Globus pallidus (tissue), 1 donor: ENCODE results near the gene GTF2A1L.
"Not testable (repeated sequence)": the region's sequence is repeated elsewhere in the genome, so short reads cannot be mapped to it uniquely, and the experiment has no call there.

ENCODE experiments used
- DNase-seq: peaks from one replicate; pipeline ENCODE4 v3.0.0-alpha.2; 2015; ENCODE audit warnings: low spot score

The GTF2A1L gene

DNA sequence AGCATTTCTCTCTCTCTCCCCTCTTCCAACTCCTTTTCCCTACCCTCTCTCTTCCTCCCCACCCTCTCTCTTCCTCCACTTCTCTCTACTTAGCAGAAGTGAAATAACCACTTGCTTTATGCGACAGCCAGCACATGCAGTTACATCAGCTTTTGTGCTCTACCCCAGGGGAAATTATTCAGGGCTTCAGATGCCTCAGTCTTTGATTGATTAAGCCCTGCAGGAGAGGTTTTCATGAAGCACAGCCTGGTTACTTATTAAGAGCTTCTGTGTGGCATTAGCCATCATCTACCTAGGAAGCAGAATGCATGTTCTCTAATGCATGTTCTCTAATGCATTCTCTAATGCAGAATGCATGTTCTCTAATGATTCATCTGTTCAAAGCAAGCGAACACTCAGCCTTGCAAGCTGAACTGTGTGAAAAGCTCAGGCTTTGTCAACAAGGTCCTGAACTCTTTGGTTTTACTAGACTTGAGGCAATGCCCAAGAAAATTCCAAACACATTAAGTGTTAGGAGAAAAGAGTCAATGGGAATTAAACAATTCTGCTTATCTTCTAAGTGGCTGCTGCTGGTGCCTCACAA, 81.8 kb downstream of the GTF2A1L start:
- DNase-seq = no peak

DNA sequence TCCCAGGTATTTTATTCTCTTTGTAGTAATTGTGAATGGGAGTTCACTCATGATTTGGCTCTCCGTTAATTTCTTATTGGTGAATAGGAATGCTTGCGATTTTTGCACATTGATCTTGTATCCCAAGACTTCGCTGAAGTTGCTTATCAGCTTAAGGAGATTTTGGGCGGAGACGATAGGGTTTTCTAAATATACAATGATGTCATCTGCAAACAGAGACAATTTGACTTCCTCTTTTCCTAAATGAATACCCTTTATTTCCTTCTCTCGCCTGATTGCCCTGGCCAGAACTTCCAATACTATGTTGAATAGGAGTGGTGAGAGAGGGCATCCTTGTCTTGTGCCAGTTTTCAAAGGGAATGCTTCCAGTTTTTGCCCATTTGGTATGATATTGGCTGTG, 86.0 kb downstream of the GTF2A1L start:
- not testable (repeated sequence) for DNase-seq

DNA sequence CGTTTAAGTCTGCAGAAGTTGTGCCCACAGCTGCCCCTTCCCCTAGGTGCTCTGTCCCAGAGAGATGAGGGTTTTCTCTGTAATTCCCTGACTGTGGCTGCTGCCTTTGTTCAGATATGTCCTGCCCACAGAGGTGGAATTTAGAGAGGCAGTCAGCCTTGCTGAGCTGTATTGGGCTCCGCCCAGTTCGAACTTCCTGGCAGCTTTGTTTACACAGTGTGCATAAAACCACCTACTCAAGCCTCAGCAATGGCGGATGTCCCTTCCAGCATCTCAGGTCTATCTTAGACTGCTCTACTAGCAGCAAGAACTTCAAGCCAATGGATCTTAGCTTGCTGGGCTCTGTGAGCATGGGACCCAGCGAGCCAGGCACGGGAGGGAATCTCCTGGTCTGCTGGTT, 89.8 kb downstream of the GTF2A1L start:
- no peak for DNase-seq

DNA sequence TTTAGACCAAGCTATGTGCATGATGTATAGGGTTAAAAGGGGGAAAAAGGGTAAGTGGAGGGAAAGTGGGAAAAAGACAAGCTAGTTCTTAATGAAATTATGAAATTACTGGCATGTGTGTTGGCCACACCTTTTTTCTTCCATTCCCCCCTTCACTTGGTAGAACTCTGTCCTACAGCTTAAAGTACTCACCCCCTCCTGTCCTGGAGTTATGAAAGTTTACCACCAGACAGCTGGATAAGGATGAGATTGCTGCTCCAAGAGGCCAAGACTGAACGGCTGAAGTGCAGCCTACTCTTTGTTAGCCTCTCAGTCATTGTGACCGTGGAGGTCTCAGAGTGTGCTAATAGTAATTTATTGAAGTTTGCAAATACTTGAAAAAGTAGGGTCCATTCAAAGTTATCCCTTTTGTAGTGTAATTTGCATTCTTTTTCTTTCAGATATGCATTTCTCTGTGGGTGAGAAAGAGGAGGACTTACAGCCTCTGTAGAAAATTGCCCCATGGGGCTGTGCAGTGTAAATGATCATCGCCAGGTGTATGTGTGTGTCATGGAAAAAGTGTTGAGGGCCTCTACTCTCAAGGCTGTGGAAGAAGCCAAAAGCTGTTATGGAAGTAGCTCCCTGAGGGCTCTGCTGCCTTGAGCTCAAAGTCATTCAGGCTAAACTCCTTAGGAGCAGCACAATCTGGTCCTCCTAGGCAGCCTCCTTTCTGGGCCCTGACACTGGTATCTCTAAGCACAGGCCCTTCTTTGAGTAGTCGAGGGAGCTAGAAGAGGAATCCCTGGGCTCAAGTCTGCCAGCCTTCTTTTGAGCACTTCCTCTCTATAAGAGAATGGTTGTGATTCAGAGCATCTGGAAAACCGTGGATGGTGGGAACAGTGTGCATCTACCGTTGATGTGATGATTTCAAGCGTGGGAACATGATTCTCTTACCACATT, 91.7 kb downstream of the GTF2A1L start:
- DNase-seq = no peak

DNA sequence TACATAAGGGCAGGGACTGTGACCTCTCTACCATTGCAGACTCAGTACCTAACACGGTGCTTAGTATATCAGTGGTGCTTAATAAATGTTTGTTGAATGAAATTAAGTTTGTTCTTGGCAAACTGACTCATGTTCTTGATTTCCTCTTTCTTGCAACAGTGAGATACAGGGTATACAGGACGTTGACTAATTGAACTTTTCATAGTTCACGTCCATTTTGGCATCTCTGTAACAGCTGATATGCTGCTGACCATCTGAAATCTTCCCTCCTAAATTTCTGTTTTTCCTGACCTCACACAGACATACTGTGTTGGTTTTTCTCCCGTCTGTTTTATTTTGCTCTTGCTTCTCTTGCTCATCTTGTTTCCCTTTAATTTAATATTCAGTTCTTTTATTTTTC, 93.7 kb downstream of the GTF2A1L start:
- DNase-seq = no peak

DNA sequence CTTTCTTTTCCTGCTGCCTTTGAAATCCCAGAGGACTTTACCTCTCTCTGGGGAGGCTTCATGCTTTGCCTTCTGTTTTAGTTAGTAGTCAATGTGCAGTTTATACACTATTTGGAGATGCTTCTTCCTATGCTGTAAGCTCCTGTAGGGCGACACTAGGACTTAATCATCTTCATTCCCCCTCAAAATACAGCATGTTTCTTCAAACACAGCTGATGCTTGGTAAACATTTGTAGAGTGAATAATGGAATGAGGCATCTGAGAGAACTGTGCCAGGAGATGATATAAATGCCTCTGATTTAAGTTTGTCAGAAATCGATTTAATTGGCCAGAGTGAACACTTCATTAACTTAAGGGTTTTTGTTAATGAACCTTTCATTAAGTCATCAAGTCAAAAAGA, 94.5 kb downstream of the GTF2A1L start:
- DNase-seq = no peak

DNA sequence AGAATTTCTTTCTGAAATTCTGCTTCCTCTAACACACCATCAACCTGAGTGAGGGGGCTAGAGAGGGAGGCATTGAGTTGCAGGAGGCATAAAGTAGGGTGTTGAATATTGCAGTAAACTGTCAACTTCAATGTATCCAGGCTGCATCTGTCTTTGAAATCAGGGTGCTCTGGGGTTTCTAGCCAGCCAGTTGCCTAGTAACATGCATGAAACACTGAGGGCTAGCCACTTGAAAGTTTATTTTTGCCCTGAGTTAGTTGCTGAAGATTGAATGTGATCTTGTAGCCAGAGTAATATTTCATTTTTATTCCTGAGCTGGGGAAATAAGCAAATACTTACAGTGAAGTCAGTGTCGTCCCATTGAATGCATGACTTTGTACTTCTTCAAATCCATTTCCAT, 96.0 kb downstream of the GTF2A1L start:
- DNase-seq = no peak

DNA sequence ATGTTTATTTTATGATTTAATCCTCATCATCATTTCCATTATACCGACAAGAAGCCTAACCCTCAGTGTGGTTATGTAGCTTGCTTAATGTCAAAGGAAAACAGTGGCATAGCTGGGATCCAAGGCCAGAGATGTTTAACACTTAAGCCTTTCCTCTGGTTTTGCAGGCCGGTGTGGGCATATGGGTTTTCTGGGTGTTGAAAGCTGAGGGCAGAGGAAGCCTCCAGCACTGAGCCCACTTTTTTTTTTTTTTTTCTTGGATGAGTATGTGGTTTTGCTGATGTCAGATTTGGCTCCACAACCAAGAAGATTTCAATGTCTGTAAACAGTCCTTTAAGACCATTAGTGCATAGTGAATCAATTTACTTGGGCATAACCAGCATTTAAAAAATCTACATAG, 96.6 kb downstream of the GTF2A1L start:
- no peak for DNase-seq

DNA sequence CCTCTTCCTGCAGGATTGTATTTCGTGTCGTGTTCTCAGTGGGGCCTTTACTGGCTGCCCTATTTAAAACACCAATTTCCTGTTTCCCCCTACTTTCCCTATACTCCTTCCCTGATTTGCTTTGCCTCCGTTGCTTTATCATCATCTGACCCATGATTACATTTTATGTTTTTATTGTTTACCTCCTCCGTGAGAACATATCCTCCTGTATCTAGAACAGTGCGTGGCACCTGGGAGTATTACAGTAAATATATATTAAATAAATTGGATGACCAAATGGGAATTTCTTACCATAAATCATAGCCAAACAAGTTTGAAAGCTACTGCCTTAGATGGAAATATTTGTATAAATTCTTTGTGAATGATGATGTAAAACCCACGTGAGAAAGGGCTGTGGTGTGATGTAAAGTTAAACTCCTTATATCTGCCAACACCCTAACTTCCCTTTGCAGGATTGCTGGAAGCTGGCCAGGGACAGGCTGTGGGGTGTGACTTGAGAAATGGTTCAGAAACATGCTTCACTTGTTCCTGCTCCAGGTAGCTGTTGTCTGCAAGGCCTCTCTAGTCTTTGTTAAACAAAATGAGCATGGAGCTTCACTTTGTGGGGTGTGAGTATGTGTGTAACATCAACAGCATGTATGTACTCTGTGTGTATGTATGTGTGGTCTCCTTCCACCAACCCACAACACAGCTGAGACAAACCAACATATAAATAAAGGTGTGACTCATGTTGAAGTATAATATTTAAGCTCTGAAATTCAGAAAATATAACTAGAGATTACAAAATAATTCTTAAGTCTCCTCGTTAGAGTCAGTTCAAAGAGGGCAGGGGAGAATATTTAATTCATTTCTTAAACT, 97.6 kb downstream of the GTF2A1L start:
- no peak for DNase-seq

DNA sequence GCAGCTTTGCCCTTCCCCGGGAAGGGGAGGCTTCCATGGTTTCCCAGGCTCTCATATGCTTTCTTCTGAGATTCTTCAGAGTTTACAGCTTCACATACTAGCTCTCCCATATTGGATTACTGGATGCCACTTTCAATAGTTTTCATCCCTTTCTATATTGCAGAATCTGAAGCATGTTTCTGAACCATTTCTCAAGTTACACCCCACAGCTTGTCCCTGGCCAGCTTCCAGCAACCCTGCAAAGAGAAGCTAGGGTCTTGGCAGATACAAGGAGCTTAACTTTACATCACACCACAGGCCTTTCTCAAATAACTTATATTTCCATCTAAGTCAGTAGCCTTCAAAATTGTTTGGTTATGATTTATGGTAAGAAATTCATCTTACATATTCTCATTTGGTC, 98.3 kb downstream of the GTF2A1L start:
- DNase-seq = no peak

DNA sequence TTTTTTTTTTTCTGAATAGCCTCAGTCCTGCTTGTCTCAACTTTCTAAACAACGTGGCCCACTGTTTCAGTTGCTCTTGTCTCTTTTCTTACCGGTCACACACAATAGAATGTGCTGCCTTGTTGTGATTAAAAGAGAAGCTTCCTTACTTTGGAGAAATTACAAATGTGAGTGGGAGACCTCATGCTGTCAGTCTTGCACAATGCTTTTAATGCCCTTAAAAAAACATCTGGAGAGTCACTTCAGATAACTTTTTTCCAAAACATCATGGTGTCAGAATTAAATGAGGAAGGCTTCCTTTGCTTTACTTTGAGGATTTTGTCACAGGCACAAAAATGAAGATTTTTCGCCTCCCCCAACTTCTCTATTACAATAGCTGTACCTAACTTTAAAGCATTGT, 100.2 kb downstream of the GTF2A1L start:
- no peak for DNase-seq

DNA sequence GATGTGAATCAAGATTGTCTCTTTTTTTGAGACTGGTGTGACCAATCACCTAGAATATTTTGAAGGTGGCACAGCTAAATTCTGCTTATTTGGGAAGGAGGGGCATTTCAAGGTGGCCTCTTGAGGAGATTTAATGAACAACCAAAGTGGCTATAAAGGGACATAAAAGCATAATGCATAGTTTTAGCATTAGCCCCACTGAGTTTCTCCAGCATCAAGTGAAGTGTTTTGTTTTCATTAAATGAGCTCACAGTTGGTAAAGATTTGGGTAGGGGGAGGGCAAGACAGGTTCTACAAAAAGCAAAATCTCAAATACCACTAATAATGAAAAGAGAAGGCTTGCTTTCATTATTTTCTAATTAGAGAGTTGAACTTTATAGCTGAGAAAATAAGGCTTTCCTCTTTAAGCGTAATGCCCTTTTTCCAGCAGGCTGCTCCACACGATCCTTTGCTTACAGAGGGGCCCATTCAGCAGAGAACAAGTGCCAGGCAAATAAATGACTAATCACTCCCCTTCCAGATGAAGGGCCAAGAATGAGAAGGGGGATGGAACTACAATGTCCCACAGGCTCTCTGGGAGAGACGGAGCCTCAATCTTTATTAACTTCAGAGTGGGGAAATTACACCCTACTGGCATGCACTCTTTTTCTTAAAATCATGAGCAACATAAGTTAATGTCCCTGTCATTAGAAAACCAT, 102.0 kb downstream of the GTF2A1L start:
- peak; percentile 59 for DNase-seq

DNA sequence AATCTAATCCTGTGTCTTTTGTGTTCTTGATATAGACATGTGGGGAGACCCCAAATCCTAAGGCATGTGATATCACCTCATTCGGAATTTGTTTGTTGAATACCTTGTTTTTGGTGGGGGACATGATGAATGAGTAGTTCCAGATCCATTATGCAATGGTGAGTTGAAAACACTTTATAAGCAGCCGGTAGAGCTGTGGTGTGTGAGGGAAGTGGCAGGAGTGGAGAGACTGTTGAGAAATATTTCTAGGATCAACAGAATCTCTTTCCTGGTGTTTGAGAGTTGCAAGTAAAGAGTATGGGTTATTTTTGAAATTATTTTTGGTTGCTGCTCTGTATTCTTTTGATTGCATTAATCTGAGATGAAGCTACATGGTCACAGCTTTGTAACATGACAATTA, 103.5 kb downstream of the GTF2A1L start:
- DNase-seq = no peak

DNA sequence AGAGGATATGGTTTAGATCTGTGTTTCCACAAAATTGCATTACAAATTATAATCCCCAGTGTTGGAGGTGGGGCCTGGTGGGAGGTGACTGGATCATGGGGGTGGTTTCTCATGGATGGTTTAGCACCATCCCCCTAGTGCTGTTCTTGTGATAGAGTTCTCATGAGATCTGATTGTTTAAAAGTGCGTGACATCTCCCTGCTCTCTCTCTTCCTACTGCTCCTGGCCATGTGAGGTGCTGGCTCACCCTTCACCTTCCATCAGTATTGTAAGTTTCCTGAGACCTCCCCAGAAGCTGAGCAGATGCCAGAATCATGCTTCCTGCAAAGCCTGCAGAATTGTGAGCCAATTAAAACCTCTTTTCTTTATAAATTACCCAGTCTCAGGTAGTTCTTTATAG, 104.7 kb downstream of the GTF2A1L start:
- no peak for DNase-seq

DNA sequence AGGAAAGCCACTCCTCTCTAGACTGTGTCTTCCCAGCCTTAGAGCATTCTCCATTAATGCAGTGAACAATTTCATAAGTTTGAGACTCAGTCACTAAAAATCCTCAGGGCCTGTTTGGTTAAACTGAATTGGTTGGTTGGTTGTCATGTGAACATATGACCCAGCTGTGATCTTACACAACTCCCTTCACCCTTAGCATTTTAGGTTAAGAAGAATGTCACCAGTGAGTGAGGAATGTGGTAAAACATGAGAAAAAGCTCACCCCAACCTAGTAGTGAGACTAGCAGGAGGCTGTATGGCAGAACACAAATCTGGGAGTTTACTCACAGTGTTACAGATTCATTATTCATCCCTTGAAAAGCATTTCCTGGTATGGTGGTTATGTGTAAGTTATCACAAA, 105.5 kb downstream of the GTF2A1L start:
- DNase-seq = no peak

DNA sequence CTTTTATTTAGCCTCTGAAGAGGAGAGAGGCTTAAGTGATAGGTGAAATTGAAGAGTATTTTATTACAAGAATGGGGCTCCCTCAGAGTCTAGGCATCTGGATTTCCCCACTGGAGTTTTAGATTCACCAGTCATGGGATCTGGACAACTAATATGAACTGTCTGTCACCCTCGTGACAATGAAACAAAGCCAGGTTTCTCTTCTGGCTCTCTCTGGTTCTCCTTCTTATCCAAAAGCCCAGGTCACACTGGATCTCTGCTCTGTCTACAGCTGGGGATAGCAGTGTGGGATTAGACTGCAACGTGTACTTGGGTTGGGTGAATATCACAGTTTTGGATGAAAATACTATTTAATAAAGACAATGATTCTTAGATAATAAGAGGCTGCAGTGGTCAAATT, 106.6 kb downstream of the GTF2A1L start:
- no peak for DNase-seq

DNA sequence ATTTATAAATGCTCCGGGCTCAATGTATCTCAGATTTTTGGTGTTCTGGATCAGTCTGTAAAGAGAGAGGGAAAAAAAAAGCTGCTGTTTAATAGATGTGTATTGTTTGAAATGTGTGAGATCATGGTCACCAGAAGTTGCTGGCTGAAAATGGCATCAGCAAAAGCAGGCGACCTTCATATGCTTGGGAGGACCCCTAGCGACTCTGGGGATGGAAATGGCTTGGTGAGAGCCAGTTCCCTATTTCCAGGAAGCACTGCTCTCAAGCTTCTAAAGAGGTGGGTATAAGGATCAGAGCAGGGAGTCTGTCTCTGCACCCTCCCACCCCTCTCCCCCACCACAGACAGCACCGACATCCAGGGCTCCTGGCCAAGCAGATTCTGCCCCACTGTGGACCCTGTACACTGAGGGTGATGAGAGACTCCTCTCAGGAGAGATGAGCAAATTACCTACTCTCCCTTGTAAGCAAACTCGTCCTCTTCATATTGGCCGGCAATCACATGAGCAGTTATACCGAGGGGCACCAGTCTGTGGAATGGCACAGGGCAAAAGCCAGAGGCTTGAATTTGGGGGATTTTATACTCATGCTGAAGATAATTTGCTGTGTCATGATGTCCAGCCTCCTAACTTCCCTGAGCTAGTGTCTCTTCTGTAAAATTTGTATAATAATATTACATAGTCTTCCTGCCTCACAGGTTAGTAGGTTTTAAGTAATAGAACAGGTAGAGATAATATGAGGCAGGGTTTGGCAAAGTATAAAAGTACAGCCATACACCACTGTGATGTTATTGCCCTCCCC, 108.2 kb downstream of the GTF2A1L start:
- peak; percentile 77 for DNase-seq

DNA sequence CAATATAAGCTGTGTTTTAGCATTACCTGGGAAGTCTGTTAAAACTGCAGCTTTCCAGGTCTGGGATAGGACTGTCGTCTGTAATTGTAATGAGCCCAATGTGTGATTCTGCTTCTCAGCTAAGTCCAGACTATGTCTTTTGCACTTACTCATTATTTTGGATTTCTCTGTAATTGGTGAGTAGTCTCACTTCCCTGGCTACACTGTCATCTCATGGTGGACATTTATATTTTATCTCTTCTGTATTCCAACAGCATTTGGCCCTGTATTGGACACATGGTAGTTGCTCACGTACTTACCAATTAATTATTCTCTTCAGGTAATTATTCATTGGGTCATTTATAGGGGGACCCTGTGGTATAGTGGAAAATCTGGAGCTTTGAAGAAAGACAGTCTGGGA, 109.9 kb downstream of the GTF2A1L start:
- DNase-seq = no peak

DNA sequence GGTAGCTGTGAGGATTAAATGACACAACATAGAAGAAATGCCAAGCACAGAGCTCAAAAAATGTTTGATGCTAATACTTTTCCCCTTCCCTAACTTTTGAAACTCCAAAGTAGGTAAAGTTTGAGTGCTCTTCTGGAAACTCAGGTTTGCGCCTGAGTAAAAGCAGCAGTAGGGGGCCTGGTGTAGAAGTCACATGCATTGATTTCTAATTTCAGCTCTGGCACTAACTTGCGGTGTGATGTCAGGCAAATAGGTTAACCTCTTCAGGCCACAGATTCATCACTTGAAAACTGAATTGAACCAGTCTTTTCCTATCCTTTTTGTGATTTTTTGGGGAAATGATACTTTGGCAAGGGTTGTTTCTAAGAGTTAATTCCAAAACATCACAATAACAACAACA, 110.6 kb downstream of the GTF2A1L start:
- DNase-seq = no peak

DNA sequence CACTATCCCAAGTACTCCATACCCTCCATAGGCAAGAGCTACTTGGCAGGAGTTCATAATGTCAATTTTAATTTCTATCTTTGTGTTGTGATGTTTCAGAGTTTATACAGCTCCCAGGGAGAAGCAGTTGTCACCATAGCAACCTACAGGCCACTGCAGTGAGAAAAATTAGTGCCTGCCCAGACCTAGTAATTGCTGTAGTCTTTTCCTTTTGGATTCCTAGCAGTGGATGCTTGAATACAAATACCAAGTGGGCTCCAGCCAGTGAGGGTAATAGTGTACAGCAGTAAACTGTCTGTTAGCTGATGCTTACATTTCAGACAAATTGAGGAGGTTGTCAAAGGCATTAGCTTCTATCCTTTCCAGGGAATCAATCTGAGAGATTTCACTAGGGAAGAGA, 111.2 kb downstream of the GTF2A1L start:
- no peak for DNase-seq
